ENCODE results near the gene RASAL2. TPM values are rescaled to one million over a fixed set of nuclear protein-coding genes. Genes with fewer than 3 reads are reported as not detected.
"Not testable (repeated sequence)": the region's sequence is repeated elsewhere in the genome, so short reads cannot be mapped to it uniquely, and the experiment has no call there.

The RASAL2 gene
- total RNA-seq, 1 donor from 2014 or later, result not detected

DNA sequence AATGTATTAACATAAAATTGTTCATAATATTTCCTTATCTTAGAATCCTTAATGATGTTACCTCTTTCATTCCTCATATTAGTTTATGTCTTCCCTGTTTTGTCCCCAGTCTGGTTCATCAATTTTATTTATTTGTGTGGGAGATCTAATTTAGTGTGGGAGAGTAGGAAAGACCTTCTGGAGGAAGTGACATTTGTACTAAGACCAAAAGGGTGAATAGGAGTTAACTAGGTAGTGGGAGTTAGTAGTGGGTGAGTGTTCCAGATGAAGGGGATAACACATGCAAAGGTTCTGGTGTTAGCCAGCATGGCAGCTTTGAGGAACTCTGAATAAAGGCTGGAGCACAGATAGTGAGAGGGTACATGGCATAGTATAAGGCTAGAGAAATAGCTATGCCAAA is 21.4 kb downstream of the RASAL2 start:
- intact Hi-C loops (cut with micrococcal nuclease), result no loop called here

DNA sequence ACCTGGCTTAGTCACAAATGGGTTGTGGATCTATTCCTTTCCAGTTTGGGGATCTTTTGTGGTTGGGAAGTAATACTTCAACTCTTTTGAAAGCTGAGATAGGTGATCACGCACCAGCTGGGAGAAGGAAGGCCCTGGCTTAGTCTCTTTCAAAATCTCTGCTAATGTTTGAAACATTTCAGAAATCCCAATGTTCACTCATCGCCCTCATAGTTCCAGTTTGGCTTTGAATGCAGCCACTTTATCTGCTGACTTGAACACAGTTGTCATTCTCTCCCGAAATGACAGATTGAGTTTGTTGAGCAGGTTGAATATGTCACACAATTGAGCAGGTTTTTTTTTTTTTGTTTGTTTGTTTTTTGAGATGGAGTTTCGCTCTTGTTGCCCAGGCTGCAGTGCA is 24.6 kb downstream of the RASAL2 start:
- intact Hi-C loops (cut with micrococcal nuclease), result no loop called here

DNA sequence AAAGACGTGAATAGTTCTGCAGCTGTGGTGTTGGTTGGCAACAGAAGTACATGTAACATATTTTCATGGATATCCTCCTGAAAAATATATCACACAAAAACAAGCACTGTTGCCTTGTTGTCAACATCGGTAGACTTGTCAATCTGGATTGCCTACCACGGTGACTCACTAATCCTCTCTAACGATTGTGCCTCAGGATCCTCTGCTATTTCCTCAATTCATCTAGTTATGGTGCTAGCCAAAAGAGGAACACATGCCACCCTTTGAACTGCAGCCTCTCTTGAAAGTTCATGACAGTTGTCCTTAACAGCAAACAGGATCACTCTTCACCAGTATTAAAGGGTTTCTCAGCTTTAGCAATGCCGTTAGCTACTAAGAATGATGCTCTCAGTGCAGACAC is 25.7 kb downstream of the RASAL2 start:
- intact Hi-C loops (cut with micrococcal nuclease), result no loop called here

DNA sequence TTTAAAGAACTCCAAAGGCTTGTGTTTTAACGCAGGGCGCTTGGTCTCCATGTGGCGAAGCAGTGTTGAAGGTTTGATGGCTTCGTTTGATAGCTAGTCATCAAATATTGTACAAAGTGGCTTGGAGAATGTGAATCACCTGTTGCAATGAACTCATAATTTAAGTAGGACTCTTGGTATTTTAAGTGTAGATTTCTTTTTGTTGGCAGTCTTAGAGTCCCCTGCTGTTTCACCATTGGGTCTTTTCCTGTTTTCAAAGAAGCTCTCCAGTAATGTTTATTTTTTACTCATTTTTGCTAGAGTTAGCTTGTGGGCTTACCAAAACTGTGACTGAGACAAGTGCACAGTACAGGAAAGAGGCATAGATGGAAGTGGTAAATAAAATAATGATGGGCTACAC is 26.2 kb downstream of the RASAL2 start:
- intact Hi-C loops (cut with micrococcal nuclease), result no loop called here

DNA sequence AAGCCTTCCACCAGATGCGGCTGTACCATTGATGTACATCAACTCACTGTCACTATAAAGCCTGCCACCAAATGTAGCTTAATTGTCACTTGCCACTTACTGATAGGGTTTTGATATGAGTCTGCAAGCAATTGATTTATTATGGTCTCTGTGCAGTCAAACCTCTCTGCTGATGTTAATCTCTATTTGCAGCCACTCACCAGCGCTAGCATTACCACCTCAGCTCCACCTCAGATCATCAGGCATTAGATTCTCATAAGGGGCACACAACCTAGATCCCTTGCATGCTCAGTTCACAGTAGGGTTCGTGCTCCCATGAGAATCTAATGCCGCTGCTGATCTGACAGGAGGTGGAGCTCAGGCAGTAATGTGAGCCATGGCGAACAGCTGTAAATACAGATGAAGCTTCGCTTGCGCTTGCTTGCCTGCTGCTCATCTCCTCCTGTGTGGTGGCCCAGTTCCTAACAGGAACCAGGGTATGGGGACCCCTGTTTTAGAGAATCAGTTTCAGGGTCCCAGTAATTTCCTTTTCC is 26.7 kb downstream of the RASAL2 start:
- intact Hi-C loops (cut with micrococcal nuclease), result not testable (repeated sequence)

DNA sequence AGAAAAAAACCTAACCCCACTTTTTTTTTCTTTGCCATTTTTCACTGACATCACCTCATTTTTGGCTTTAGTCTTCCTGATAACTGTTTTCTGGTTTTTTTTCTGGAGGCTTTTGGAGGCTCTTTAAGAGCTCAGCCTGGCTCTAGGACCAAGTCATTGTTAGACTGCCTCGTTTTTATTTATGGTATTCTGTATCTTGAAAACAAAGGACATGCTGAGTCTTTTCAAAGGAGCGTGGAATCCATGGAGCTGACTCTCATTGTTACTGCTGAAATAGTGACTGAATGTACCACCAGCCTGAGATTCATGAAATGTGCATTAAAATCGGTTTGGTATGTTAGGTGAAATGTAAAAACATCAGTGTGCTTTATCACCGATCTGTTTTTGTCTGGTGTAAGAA is 28.0 kb downstream of the RASAL2 start:
- intact Hi-C loops (cut with micrococcal nuclease), result no loop called here

DNA sequence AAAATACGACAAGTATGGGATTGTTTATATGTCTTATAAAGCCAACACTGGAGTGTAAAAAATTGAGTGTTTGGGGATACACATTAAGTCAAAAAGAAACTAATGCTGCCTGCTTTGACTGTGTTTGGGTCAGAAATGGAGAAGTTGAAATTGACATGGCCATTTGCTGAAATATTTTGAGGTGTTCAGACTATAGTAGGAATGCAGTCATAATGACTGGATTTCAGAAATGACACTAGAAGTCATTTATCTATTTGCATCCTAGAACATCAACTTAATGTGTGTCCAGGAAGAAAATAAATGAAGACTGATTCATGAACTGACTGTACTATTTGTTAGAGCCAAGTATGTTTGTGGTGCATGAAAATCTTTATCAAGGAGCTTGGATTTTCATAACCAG is 28.4 kb downstream of the RASAL2 start:
- intact Hi-C loops (cut with micrococcal nuclease), result no loop called here

DNA sequence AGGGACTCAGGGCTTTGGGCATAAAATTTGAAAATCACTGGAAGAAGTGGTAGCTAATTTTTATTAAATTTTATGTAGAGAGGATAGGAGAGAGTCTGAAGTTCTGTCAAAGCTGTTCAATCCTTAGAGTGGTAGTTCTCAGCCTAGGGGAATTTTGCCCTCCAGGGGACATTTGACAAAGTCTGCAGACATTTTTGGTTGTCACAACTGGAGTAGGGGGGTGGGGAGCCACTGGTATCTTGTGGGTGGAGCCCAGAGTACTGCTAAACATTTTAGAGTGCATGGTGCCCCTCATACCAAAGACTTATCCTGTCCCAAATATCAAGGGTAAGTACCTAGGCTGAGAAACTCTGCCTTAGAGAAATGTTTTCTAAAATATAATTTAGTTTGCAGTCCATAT is 30.2 kb downstream of the RASAL2 start:
- intact Hi-C loops (cut with micrococcal nuclease), result no loop called here

DNA sequence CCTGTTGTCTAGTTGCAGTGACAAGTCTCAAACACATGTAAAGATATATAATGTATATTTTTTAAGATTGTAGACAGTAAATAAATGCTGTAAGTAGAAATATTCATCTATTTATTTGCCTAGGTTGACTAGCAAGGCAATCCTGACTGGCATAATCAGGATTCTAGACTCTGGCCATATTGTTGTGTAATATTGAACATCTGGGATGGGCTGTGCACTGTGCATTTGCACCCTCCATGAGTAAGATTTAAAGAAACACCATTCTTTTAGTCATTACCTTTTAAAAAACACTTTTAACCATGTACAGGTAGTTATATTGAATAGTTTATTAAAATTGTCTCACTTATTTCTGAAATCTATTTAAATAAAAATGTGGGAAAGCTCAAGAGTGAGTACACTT is 32.4 kb downstream of the RASAL2 start:
- intact Hi-C loops (cut with micrococcal nuclease), result no loop called here

DNA sequence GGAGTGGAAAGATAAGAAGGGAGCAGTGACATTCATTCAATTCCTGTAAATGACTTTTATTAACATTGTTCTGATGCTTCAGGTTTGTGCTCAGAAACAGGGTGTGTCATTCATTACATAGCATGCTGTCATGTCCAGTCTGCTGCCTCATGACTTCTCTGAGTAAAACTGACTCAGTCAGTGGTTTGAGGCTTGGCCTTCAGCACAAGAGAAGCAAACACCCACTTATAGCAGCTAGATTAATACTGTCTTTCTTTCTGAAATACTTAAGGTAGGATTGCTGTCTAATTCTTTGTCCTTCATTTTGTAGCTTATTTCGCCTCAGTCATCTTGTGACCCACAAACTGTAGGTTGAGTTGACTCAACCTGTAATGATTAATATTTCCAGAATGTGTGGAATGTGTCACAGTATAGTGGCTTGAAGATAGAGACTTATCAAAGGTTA is 32.9 kb downstream of the RASAL2 start:
- intact Hi-C loops (cut with micrococcal nuclease), result no loop called here

DNA sequence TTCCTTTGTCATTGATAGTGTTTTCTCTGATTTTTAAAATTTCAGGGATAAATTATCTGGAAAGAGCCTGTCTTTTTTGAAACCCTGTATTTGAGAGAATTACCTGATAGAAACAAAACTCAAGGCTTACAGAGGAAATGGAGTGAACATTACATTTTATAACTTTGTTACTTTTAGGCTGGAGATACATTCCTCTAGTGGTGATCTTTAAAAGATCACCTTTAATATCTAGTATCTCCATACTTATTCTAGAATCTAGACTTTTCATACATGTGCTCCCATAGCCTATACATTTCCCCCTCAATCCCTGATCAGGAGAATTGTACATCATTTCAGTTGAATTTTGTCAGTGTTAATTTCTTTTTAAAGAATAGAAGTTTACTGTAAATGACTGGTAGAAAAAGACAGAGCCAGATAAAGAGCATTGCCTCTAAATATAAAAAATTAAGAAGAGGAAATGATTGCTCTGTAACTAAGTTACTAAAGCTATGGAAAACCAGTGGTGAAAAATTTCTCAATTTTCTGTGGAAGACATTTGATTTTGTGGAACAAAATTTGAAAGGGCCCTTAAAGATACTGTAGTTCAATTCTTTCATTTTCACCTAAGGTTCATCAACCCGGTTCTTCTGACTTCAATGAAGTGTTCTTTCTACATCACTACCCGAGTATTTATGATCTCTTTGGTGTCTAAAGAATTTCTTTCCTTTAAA is 33.7 kb downstream of the RASAL2 start:
- intact Hi-C loops (cut with micrococcal nuclease), result no loop called here

DNA sequence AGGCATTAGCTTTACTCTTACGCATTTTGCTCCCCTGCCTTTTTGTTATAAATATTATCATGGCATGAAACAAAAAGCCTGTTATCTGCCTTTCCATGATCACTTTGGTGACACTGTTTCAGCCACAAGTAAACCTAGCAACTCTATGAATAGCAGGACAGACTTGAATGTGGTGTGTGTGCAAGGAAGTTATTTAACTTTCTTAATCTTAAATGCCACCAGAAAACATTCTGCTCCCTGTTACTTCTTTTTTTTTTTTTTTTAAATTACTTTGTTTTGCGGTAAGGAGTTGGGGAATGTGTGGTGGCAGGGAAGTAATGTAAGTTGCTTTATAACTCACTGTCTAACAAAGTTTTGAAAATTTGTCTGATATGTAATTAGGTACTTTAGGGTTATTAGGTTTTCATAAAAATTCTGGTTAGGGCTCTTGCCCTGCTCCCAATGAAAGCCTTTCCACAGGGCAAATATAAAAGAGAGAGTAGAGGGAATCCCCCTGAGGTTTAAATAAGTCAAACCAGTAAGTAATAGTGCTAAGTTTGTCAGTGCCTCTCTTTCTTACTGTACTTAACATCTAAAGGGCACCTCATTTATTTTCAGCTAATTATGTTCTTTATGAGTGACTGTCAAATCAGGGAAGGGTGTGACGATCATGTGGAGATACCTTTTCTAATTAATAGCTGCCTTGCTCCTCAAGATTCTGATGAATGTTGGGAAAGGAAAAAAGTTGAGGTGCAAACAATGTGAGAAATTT is 39.5 kb downstream of the RASAL2 start:
- intact Hi-C loops (cut with micrococcal nuclease), result no loop called here

DNA sequence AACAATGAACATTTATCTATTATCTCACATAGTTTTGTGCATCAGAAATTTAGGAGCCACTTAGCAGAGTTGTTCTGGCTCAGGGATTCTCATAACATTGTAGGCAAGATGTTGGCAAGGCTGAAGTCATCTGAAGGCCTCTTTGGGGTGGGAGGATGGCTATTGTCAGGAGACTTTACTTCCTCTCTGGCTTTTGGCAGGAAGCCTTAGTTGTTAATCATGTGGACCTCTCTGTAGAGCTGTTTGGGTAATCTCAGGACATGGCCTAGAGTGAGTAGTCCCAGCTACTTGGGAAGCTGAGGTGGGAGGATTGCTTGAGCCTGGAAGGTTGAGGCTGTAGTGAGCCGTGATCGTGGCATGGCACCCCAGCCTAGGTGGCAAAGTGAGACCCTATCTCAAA is 40.2 kb downstream of the RASAL2 start:
- intact Hi-C loops (cut with micrococcal nuclease), result no loop called here

DNA sequence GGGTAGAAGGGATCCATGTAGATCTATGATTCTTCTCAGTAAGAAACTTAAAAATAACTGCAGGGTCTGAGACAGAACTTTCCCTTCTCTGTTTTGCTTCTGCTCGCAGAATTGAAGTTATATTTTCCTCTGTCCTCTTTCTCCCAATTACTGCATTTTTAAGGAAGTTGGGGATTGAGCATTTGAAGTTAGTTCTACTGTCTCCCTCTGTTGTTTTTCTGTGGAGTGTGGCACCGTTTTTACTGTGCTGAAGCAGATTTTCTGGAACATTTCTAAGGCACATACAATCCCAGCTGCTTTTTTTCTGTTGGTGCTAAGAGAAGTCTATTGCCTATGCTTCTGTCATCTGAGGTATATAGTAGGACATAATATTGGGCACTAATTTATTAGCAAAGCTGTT is 43.3 kb downstream of the RASAL2 start:
- intact Hi-C loops (cut with micrococcal nuclease), result no loop called here

DNA sequence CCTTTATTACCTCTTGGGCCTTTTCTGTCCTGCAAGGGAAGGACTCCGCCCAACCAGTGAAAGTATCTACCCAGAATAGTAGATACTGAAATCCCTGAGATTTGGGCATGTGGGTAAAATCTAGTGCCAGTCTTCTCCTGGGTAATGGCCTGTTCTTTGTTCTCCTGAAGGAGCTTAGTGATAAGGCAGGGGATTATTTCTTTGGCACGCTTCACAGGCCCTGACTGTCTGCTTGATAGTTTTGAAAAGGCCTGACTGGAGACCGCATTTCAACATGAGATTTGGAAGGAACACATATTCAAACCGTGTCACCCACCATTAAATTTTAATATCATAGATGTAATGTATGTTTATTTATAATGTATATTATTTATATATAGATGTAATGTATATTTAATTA is 48.9 kb downstream of the RASAL2 start:
- intact Hi-C loops (cut with micrococcal nuclease), result no loop called here

DNA sequence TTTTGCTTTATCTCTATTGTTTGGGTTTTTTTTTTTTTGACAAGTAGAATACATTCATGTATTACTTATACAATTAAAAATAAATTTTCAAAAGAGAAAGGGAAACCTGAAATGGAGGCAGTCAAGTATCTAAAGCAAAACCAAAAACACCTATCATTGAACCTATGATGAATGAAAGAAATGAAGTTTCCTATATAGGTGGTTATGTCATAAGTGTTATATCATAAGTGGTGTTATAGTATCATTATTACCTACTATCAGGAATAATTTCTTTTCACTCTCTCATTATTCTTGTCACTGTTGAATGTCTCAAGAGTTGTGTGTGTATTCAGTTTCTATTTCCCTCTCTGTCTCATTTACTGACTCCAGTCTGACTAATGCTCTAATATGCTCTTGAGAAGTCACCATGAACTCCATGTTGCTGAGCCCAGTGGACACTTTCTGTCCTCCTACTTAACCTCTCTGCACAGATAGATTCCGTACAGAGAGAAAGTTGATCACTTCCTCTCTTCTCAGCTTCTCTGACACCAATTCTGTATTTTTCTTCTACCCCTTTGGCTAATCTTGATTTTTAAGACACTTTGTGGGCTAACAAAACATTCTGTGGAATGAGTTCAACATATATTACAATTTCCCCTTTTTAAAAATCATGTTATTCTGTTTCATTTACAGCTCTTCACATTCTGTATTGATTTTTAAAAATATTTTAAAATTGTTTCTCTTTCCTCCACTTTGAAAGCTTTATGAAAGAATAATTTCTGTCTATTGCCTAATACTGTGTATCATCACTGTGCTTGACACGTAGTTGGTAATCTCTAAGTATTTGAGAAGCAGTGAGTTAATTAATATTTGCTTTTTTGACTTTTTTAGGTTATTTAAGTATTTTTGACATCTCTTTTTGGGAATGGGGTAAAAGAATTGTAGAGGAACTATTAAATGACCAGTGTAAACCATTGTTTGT is 50.1 kb downstream of the RASAL2 start:
- intact Hi-C loops (cut with micrococcal nuclease), result no loop called here

DNA sequence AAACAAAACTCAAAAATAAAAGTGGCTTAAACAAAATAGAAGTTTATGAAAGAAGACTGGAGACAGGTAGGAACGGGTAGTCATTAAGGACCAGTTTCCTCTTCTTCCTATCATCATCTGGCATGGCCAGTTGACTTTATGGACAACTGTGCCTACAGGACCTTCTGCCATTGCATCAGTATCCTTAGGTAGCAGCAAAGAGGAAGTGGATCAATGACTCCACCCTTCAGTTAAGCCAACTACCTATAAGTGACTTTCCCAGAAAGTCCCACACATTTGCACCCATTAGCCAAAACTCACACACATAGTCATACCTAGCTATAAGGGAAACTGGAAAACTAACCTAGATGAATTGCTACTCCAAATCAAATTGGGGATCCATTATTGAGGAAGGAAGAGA is 51.7 kb downstream of the RASAL2 start:
- intact Hi-C loops (cut with micrococcal nuclease), result no loop called here

DNA sequence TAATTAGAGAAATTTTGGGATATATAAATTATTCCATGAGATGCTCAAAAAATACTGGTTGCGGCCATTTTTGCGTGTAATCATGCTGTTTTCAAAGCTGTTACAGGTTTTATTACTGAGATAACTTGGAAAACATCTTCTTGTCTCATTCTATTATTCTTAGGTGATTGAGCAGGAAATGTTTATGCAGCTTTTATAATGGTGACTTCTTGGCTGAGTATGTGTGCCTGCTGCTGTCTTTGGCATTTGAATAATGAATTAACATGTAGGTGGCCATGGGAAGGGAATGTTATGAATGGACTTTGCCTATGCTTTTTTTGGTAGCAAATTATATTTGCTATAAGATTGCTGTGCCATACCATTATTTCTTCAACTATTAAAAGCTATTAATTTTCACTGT is 52.5 kb downstream of the RASAL2 start:
- intact Hi-C loops (cut with micrococcal nuclease), result no loop called here

DNA sequence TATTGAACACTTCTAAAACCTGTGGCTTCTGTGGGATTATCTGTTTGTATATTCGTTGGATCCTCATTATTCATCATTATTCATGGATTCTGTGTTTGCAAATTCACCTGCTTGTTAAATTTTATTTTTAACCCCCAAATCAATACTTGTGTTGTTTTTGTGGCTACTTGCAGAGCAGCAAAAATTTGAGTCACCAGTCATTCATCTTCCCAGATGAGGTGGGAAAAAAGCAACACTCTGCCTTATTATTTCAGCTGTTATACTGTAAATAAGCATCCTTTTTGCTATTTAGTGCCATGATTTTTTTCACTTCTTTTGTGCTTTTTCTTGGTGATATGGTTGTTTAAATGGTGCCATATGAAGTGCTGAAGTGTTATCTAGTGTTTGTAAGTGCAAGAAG is 56.7 kb downstream of the RASAL2 start:
- intact Hi-C loops (cut with micrococcal nuclease), result no loop called here

DNA sequence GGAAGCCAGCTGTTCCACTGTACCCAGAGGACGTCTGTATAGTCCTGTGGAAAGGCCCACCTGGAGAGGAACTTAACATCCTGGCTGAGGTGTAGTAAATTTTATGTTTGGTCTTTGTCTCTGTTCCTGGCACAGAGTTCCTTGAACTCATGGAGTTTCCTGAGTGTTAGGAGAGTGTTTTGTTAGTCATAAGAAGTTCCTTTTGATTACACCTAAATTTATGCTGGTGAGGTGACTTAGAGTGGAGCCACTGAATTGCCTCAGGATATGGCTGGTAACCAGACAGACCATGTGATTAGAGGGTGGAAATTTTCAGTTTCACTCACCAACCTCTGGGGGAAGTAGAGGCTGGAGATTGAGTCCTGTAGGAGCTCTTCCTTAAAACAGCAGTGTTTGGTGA is 57.9 kb downstream of the RASAL2 start:
- intact Hi-C loops (cut with micrococcal nuclease), result no loop called here

DNA sequence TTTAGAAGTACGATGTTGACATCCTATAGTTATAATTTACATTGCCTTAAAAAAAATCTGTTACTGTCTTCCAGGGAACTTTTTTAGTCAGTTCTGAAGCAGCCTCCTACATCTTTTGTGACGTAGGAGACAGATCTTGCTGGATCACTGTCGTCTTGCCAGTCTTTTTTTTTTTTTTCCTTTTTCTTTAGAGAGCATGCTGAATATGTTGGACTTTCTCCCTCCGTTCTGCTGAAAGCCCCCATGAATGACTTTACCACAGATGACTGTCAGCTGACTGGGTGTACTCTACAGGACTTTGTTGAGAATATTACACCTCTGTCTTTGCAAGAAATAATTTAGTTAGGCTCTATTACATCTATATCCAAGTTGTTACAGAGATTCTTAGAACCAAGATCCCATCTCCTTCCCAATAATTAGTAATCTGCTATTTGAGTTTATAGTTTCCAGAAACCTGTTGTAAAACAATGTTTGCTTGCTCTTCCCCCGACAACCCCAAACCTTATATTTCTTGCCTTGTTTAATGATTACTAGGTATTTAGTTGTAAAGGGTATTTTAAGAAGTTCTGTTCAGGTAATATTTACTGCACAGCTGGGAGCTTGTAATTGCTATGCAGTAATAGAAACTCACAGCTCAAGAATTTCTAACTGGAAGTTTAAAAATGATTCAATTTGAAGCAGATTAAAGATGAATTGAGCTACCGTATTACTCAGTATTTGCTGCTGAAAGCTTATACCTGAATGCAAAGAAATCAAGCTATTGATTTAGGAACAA is 61.8 kb downstream of the RASAL2 start:
- intact Hi-C loops (cut with micrococcal nuclease), result no loop called here

Measured in T-helper 1 cell treated with Interleukin-12 subunit alpha and Interleukin-12 subunit beta and Interleukin-4 antibody, amounts not matched to agents 30 ng/mL and 1 ng/mL, for 36 hours (primary cell).